GM18867 (cell line): ENCODE measurements around the gene KLRF2.
"Not testable (repeated sequence)": the region's sequence is repeated elsewhere in the genome, so short reads cannot be mapped to it uniquely, and the experiment has no call there.

ENCODE experiments used
- ATAC-seq: cut with Tn5 transposase; IDR thresholded peaks from one replicate; pipeline ENCODE4 v1.9.1; 2021; ENCODE audit warnings: mild to moderate bottlenecking, moderate library complexity; ENCODE audit not compliant: unreplicated experiment

The KLRF2 gene, protein sequence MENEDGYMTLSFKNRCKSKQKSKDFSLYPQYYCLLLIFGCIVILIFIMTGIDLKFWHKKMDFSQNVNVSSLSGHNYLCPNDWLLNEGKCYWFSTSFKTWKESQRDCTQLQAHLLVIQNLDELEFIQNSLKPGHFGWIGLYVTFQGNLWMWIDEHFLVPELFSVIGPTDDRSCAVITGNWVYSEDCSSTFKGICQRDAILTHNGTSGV

DNA sequence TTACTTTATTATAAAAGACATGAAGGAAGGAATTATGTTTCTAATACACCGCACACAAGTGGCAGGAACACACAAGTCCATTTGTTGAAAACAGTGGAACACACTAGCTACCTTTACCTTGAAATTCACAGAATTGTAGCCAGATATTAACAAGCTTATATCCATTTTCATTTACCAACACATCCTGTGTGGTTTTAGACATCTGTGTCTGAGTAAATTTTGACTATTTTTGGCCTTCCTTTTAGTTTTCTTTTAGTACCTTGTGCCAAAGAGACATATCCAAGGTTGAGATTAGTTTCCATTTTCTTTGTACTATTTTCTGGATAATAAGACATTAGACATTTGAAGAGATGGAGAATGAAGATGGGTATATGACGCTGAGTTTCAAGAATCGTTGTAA is at the start of gene KLRF2:
Gene KLRF2 (plus strand): TSS at position 244 of the 400 bp plus-strand sequence. CDS start 107 bp downstream, at position 351.
- no peak for ATAC-seq

DNA sequence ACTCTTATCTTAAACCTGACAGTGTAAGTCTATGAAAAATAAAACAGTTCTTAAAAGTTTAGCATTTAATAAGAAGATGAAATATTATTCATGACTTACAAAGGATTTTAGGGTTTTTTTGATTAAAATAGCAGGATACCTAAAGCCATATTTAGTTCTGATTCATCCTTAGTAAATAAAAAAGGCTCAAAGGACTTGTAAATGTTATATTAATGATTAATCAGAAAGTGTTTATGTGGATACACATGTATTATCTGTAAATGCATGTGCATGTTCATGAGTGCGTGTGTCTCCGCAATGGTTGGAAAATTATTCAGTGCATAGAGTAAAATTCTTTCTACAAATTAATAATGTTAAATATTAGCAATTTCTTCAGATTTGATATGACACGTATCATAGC is 49.6 kb upstream of the KLRF2 start:
- ATAC-seq: no peak

DNA sequence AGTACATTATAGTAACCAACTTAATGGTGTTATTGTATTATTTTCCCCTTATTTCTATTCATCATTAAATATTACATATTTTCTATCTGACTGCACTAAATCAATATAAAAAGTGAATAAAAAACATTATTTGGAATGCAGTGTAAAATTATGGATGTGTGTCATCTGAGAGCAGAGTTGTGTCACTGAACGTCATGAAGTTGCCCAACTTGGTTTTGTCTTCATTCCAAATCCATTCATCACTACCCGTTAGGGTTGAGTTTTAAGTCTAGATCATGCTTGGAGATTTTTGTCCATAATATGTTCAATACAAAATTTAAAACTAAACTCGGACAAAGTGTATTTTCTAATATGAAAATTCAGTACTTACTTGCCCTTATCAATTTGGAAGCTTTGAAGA is 37.9 kb upstream of the KLRF2 start:
- ATAC-seq: no peak

DNA sequence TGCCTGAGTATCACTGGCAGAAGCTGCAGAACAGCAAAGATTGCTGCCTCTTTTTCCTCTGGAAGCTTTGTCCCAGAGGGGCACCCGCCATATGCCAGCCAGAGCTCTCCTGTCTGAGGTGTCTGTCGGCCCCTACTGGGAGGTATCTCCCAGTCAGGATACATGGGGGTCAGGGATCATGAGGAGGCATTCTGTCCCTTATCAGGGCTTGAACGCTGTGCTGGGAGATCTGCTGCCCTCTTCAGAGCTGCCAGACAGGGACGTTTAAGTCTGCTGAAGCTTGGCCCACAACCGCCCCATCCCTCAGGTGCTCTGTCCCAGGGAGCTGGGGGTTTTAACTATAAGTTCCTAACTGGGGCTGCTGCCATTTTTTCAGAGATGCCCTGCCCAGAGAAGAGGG is 32.4 kb upstream of the KLRF2 start:
- ATAC-seq: no peak

DNA sequence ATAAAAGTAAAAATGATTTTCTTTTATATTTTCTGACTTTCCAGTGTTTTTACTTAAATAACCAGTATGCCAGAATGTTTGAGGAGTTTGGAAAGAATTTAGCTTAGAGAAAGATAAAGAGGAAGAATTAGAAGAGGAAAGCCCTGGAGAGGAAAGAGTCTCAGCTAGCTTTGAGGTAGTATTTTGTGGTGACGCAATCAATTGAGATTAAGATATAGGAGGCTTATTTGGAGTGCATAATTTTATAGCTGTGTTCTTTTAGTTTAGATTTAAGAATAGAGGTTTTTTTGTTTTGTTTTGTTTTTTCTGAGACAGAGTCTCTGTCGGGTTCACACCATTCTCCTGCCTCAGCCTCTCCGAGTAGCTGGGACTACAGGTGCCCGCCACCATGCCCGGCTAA is 30.2 kb upstream of the KLRF2 start:
- no peak for ATAC-seq

DNA sequence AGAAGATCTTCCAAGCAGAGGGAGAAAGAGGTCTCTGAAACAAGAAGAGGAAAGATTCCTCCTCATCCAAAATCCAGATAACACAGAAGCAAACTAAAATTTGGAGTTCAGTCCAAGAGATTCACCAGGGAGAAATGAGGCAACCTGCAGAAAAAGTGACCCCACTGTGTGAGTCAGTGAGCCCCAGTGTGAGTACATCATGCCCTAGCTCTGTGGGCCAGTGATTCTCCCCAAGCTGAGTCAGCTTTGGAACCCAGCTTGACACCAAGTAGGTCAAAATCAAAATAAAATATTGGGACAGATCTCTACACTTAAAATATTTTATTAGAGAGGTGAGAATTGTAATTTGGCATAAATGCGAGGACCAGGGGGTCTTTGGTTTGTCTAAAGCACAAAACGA is 29.4 kb upstream of the KLRF2 start:
- no peak for ATAC-seq

DNA sequence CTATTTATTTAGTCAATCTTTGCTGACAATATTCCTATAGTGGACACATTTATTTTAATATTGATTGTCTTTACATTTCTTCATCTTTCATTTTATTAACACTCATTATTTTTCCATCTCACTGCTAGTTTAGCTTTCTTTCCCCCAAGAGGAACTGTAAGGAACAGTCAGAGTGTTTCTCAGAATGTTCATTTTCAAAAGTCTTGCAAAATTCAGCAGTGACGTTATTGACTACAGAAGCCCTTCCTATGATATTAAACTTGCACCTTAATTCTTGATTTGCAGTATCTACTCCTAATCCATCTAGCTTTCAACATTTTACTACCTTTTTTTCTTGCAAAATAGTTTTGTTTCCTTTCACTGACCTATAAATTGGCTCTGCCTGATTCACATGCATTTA is 25.1 kb upstream of the KLRF2 start:
- ATAC-seq: no peak

DNA sequence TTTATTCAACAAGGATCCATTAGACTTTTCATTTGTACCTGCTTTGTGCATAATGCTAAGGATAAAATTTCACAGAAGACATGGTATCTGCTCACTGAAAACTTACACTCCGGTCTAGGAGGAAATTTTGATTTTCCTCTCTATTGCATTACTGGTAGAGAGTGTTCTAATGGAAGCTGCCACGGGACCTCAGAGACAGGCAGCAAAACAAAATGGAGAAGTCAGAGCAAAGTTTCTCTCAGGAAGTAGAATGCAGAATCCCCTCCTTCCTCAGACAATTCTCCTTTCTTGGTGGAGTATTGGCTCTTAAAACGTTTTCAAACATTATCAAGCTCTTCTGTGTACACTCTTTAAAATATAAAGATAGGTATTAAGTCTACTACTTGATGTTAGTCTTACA is 24.4 kb upstream of the KLRF2 start:
- ATAC-seq: no peak

DNA sequence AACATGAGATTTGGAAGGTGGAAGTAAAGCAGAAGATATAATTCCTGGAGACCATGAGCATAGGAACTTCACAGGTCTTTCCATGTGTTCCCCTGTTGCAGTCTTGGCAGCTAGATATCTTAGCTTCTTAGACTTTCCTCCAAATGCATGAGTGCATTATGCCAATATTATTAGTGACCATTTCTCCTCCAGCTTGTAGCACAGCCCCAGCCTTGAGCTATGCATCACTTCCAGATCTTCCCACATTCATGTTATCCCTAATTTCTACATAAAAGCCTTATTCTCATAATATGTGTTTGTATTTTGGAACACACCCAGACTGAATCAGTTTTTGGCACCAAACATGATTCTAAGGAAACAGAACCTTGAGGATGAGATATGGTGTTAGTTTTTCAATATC is 23.2 kb upstream of the KLRF2 start:
- no peak for ATAC-seq

DNA sequence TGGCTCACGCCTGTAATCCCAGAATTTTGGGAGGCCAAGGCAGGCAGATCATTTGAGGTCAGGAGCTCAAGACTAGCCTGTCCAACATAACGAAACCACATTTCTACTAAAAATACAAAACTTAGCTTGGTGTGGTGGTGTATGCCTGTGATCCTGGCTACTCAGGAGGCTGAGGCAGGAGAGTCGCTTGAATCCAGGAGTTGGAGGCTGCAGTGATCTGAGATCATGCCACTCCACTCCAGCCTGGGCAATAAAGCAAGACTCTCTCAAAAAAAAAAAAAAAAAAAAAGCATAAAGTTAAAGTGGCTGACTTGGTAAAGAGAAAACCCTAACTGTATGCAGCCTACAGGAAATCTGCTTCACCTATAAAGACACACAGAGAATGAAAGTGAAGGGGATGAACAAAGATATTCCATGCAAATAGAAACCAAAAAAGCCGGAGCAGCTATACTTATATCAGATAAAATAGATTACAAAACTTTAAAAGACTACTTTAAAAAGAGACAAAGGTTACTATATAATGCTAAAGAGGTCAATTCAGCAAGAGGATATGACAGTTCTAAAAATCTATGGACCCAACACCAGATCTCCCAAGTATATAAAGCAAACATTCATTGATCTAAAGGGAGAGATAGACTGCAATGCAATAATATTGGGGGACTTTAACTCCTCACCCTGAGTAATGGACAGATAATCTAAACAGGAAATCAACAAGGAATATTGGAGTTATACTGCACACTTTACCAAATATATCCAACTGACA is 16.2 kb upstream of the KLRF2 start:
- ATAC-seq: no peak

DNA sequence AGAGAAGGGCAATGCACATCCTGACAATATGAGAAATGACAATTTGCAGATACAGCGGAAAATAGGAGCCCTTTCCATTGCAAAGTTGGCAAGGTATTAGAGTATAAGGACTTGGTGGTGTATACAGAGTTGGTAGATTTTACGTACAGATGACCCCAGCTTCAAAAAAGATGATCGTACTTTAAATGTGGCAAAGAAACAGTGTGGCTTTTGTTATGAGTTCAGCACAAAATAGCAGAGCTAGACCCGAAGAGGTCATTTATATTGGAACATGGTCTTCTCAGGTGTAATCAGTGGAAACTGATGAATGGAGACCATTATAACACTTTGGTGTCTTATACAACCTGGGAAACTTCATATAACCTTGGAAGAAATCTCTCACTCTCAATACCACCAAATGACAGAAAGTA is 14.4 kb upstream of the KLRF2 start:
- ATAC-seq: no peak

DNA sequence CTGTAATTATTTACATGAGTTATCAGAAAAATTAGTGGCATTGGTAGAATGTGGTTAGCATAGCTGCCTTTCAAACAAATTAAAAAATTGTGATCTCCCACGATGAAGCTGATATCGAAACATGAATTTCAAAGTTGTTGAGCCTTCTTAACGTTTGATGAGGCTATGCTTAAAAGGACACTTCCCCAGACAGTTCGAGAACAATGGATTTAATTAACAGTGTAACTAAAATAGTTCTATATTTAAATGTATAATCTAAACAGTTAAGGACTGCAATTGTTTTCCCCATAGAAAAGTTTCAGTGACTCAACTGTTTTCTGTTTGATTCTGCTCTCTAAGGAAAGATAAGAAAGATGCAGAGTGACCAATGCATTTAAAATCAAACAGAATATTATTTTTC is 13.8 kb upstream of the KLRF2 start:
- no peak for ATAC-seq

DNA sequence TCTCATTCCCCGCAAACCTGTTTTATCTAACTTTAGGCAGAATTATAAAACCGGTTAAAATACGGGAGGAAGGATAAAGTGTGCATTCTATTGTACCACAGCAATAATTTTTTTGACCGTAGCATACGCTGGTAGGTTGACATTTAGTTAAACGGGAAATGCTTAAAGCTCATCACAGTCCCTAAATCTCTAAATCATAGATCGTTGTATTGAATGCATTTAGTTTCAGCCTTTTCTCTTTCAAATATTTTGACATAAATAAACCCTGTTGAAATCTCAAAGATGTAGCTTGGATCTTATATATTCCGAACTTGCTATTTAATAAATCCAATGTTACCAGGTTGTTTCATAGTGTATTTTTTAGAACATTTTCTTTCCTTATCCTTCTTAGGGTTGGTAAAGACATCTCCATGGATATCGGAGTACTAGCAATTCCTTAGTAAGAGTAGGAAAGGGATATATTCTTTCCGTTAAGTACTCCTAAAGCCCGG is 12.9 kb upstream of the KLRF2 start:
- ATAC-seq: no peak

DNA sequence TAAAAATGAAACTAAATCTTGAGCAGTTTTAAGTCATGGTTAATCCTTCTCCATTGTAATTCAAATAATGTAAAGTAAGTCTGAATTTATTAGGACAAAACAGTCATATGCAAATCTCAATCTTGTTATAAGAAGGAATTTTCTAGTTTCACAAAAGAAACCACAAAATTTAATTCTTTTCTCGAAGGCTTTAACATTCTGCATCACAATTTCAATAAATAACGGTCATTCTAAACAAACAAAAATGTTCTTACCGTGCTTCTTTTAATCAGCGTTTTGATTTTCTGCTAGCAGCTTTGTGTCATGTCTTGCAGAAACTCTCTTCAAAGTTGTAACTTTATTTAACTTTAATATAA is 12.4 kb upstream of the KLRF2 start:
- no peak for ATAC-seq

DNA sequence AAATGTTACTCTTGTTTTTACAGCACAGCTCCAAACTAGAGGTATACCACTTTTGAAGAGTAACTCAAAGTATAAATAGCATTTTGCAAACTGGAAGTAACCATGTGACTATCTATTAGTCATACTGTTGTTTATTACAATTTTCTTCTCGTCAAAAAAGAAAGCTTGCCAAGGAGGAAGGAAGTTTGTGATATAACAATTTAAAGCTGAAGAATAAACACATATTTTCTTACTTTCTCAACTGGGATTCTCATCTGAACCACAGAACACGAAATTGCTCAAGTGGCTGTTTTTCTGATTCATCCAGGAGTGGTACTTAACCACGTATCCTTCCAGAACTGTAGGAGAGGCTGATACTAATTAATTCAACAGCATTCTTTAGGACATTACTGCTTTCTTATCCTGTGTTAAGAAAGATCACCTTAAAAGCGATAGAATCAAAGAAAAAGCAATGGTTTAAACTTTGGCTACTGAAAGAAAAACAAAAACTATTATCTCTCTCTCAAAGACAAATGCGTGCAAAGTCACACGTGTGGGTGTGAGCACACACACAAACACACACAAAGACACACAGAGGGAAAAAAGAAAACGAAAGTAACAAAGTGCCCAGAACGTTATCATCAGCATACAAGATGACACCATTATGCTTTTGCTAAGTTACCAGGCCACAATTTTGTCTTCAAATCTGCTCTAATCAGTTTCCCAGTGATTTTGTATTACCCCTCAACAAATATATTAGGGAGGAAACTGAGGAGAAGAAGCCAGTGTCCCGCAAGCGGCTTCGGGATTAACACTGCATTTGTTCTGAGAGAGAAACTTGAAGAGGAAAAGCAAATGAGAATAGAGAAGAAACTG is 11.8 kb upstream of the KLRF2 start, which contains the start of gene CLEC2B:
Gene CLEC2B (minus strand): TSS at position 48 of the 855 bp plus-strand sequence.
- peak; percentile 49 for ATAC-seq

DNA sequence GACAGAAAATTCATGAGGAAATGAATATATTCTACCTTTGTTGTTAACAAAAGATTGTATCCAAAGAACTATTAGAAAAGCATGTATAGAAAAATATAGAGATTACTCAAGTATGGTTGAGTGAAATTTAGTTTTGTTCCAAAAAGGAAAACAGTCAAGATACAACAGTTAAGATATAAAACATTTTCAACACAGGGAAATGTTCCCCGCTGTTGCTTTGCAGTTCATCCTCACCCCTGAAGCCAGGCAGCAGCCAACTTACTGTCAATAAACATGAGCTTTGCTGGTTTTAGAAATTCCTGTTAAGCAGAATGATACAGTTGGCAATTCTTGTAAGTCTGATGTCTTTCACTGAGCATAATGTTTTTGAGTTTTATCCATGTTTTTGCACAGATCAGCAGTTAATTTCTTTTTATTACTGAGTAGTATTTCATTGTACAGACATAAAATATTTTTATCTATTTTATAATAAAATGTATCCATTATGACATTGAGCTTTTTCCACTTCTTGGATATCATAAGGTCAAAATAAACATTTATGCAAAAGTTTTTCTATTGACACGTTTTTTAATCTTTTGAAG is 10.9 kb upstream of the KLRF2 start:
- ATAC-seq: no peak

DNA sequence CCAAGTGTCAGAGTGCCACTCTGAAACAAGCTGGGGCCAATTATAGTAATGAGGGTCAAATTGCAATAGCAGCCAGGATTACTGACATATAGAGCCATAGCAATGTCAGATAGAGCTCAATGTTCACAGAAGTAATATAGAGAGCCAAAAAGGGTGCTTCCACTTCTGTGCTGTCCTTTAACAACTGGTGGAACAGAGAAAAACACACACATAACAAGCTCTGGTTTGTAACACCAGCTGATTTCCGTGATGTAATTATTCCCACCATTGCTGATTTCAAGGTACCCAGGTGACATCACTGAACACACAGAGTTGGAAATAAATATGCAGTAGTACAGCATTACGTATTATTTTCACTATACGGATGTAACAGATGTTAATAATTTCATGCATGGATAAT is 9.1 kb upstream of the KLRF2 start:
- no peak for ATAC-seq

DNA sequence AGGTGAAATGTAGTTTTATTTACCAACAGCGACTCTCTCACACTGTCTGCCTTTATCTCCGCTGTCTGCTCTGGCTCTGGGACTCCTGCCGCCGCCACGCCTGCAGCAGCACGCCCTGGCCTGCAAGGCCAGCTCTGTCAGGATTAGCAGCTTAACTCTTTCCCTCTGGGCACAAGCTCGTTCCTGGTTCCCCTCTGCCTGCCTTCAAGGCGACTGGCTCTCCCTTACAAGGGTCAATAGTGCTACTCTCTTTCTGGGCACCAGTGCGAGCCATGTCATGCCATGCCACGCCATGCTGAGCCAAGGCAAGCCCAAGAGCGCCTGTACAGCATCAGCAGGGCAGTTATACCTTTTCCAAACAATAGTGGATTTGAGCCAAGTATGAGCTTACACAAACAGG is 8.5 kb upstream of the KLRF2 start:
- no peak for ATAC-seq

DNA sequence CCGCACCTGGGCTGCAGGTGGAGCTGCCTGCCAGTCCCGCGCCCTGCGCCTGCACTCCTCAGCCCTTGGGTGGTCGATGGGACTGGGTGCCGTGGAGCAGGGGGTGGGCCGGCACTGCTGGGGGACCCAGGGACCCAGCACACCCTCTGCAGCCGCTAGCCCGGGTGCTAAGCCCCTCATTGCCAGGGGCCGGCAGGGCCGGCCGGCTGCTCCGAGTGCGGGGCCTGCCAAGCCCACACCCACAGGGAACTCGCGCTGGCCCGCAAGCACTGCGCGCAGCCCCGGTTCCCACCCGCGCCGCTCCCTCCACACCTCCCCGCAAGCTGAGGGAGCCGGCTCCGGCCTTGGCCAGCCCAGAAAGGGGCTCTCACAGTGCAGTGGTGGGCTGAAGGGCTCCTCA is 5.2 kb upstream of the KLRF2 start:
- ATAC-seq: not testable (repeated sequence)

DNA sequence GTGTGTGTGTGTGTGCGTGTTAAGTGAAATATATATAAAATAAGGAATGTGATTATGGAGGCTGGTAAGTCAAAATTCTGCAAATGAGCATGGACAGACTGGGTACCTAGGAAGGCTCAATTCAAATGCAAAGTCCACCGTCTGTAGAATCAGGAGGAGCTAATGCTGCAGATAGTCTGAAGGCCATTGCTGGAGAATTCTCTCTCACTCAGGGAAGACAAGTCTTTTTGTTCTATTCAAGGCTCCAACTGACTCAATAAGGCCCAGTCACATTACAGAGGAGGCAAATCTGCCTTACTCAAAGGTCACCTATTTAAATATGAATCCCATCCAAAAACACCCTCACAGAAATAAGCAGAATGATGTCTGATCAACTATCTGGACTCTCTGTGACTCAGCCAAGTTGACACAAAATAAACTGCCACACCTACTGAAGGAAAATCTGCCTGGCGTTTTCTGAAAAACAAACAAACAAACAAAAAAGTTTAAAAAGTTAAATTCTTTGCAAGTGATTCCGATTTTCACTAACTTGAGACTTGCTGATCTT is 684 bp upstream of the KLRF2 start:
- ATAC-seq: no peak

DNA sequence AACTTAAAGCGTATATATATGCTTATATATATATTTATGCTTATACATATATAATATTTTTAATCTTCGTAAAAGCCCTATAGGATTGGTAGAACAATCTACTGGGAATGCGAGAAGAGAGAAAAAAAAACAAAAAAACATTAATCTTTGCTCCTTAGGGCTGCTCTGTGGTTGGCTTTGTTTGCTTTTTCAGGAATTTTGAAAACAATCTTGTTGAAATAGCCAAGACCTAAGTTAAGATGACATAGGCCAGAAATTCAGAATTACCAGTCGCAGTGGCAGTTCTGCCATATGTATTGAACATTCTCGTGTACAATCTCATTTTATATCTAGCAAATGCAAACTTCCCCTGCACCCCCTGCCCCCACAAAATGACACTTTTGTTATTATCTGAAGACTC is 699 bp downstream of the KLRF2 start:
- ATAC-seq: no peak
